ENCODE data around the gene RNF222.

DNA sequence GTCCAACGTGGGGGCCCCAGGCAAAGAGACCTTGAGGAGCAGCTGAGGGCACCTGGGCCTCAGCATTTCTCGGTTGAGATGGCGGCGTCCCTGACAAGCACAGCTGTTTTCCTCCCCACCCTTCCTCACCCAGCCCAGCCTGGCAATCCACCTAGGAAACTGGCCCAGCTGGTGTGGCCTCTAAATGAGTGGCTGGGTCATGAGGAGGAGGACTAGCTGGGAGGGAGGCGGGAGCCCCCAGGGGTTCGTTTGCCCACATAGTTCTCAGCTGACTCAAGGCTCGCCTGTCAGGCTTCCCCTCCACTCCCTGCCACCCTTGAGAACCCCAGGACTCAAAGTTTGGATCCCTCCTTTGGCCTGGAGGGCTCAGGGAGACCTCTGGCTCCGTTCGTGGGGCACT, 5.9 kb downstream of the RNF222 start:
- TF ChIP-seq, protein P1, sequence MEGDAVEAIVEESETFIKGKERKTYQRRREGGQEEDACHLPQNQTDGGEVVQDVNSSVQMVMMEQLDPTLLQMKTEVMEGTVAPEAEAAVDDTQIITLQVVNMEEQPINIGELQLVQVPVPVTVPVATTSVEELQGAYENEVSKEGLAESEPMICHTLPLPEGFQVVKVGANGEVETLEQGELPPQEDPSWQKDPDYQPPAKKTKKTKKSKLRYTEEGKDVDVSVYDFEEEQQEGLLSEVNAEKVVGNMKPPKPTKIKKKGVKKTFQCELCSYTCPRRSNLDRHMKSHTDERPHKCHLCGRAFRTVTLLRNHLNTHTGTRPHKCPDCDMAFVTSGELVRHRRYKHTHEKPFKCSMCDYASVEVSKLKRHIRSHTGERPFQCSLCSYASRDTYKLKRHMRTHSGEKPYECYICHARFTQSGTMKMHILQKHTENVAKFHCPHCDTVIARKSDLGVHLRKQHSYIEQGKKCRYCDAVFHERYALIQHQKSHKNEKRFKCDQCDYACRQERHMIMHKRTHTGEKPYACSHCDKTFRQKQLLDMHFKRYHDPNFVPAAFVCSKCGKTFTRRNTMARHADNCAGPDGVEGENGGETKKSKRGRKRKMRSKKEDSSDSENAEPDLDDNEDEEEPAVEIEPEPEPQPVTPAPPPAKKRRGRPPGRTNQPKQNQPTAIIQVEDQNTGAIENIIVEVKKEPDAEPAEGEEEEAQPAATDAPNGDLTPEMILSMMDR (IDR thresholded peaks at IDR 0.05; ENCODE audit: insufficient read depth, low read depth, low read length), result no peak
- no peak for TF ChIP-seq EZH2 (IDR thresholded peaks at IDR 0.05; ENCODE audit: insufficient read depth, low read length)
